Kidney (tissue), 14 donors: ENCODE results near the gene HEG1. TPM values are rescaled to one million over a fixed set of nuclear protein-coding genes. Genes with fewer than 3 reads are reported as not detected.

ENCODE experiments used
- DNase-seq, 5 donors: peaks; one replicate each; pipeline ENCODE4 v3.0.0-alpha.2; 2013 to 2020
- FAIRE-seq: peaks from 2 replicates; lab custom pipeline; 2012; peaks lifted over from hg19 to GRCh38; lab: Jason Lieb, UNC
- H3K27ac ChIP-seq, 2 donors: one replicate each; pipeline ENCODE4 v1.7.0; 2013; ENCODE audit warnings: low read depth in 2 of 2, low read length in 2 of 2, inconsistent platforms in 1 of 2
- H3K27me3 ChIP-seq: one replicate; pipeline ENCODE4 v1.7.1; 2013; ENCODE audit warnings: low read length, inconsistent platforms; ENCODE audit not compliant: control insufficient read depth, insufficient read depth
- H3K36me3 ChIP-seq, 3 donors: one replicate each; pipeline versions ENCODE4 v1.7.0 to v1.7.1; 2013; ENCODE audit warnings: low read length in 3 of 3, control low read depth in 1 of 3, inconsistent platforms in 1 of 3; ENCODE audit not compliant: insufficient read depth in 3 of 3, control insufficient read depth in 2 of 3
- H3K4me1 ChIP-seq, 3 donors: one replicate each; pipeline versions ENCODE4 v1.7.0 to v1.7.1; 2013; ENCODE audit warnings: low read length in 3 of 3, inconsistent platforms in 1 of 3, low read depth in 1 of 3; ENCODE audit not compliant: control insufficient read depth in 2 of 3, insufficient read depth in 2 of 3
- H3K4me3 ChIP-seq, 3 donors: one replicate each; pipeline versions ENCODE4 v1.7.0 to v1.8.1; 2013; ENCODE audit warnings: low read length in 3 of 3, control low read depth in 1 of 3, inconsistent platforms in 1 of 3
- H3K9ac ChIP-seq, 3 donors: one replicate each; pipeline versions ENCODE4 v1.7.0 to v1.7.1; 2013; ENCODE audit warnings: low read length in 3 of 3, control low read depth in 1 of 3, inconsistent platforms in 1 of 3
- H3K9me3 ChIP-seq, 3 donors: one replicate each; pipeline versions ENCODE4 v1.7.0 to v1.7.1; 2013; ENCODE audit warnings: low read length in 3 of 3, control low read depth in 1 of 3, inconsistent platforms in 1 of 3; ENCODE audit not compliant: control insufficient read depth in 2 of 3, insufficient read depth in 1 of 3
- intact Hi-C: fragments of 100-400 bp; cut with DNase I; formaldehyde crosslinking; loops from one replicate; pipeline ENCODE4 v1.11.1; 2022
- polyA plus RNA-seq: library from polyadenylated mRNA; stranded (reverse); fragments of 350-450 nt; fragmentation: Illumina TruSeq; extraction: RNeasy Lipid Tissue Mini Kit (QIAGEN cat#74804); gene quantifications from one replicate; pipeline ENCODE4 v1.2.3, GENCODE V29; 2014; ENCODE audit warnings: low read depth, low replicate concordance; ENCODE audit not compliant: insufficient read depth
- total RNA-seq: library from RNA; stranded (reverse); fragmentation: NEBNext Ultra II Directional; extraction: Animal tissue kit (Norgen Biotek cat#: 25700); gene quantifications from one replicate; pipeline ENCODE4 v1.2.1, GENCODE V29; 2021
- TF ChIP-seq, protein P1 (sequence below): IDR thresholded peaks from 3 replicates; pipeline ENCODE4 v1.5.1; 2012; ENCODE audit warnings: mild to moderate bottlenecking, moderate library complexity, borderline replicate concordance; ENCODE audit not compliant: insufficient read depth; ENCODE audit errors: extremely low read depth
- donor health status: control.
- donor health status: control.
- donor health status: control.
- donor health status: control.
- donor health status: control.
- donor health status: DM: yes; HTN: yes; CAD: no.
- donor health status: Normal renal cell carcinoma (clear cell type).

The HEG1 gene
- total and polyA plus RNA-seq, 2 donors from 2014 or later: 10.3 to 96.3 TPM

DNA sequence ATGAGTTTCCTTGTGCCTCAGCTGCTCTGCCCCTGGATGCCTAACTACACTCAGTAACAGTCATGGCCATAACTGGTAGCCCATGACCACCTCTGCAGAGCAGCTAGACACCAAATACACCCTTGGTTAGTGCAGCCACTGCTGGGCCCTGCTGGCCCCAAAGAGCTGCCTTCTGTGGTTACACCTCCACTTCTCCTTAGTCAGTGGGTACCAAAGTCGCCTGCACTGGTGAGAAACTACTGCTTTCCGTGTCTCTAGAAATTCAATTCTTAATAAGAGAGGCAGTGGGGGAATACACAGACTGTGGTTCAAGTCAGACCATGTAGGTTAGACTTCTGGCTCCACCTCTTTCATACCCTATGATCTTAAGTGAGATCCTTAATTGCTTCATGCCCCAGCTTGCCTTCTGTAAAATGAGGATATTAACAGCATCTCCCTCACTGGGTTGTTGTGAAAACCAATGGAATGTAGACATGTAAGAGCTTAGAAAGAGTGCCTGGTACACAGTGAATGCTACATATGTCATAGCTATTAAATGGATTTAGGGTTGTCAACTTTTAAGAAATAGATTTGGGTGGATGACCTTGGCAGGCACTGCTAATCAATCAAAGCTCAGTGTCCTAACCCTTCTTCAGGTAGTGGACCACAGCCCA, 18.2 kb downstream of the HEG1 start:
- no peak for FAIRE-seq
- peaks cover 0 to 15% (median 0%) of the 10 kb centered on the region in 3 donors for H3K4me1 ChIP-seq
- no peak overlapping the region for H3K27ac ChIP-seq
- TF ChIP-seq, protein P1, sequence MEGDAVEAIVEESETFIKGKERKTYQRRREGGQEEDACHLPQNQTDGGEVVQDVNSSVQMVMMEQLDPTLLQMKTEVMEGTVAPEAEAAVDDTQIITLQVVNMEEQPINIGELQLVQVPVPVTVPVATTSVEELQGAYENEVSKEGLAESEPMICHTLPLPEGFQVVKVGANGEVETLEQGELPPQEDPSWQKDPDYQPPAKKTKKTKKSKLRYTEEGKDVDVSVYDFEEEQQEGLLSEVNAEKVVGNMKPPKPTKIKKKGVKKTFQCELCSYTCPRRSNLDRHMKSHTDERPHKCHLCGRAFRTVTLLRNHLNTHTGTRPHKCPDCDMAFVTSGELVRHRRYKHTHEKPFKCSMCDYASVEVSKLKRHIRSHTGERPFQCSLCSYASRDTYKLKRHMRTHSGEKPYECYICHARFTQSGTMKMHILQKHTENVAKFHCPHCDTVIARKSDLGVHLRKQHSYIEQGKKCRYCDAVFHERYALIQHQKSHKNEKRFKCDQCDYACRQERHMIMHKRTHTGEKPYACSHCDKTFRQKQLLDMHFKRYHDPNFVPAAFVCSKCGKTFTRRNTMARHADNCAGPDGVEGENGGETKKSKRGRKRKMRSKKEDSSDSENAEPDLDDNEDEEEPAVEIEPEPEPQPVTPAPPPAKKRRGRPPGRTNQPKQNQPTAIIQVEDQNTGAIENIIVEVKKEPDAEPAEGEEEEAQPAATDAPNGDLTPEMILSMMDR: no peak
- H3K36me3 ChIP-seq: no peaks in the 10 kb centered on the region
- no peaks in the 10 kb centered on the region for H3K9me3 ChIP-seq
- intact Hi-C loops: no loop called here
- H3K27me3 ChIP-seq: no peaks in the 10 kb centered on the region
- H3K9ac ChIP-seq: no peak overlapping the region
- no peak for DNase-seq
- no peak overlapping the region for H3K4me3 ChIP-seq

DNA sequence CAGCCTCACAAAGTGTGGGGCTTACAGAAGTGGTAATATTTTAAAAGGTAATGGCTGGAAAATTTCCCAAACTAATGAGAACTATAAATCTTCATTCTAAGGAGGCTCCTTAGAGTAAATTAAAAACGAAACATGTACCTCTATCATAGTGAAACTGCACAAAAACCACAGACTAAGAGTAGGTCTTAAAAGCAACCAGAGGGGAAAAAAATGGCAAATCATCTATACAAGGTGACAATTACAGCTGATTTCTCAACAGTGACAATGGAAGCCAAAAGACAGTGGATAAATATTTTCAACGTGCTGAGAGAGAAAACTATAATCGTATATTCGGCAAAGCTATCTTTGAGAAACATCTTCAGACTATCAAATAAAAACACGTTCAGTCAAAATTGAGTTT, 20.6 kb downstream of the HEG1 start:
- no peaks in the 10 kb centered on the region for H3K36me3 ChIP-seq
- intact Hi-C loops: no loop called here
- H3K9me3 ChIP-seq: peaks cover 0 to 1% (median 0%) of the 10 kb centered on the region in 3 donors
- H3K4me3 ChIP-seq: no peak overlapping the region
- FAIRE-seq (no peak), DNase-seq (no peak)
- H3K9ac ChIP-seq: no peak overlapping the region
- no peaks in the 10 kb centered on the region for H3K27me3 ChIP-seq
- peaks cover 0 to 17% (median 4%) of the 10 kb centered on the region in 3 donors for H3K4me1 ChIP-seq
- TF ChIP-seq, protein P1: no peak
- no peak overlapping the region for H3K27ac ChIP-seq

DNA sequence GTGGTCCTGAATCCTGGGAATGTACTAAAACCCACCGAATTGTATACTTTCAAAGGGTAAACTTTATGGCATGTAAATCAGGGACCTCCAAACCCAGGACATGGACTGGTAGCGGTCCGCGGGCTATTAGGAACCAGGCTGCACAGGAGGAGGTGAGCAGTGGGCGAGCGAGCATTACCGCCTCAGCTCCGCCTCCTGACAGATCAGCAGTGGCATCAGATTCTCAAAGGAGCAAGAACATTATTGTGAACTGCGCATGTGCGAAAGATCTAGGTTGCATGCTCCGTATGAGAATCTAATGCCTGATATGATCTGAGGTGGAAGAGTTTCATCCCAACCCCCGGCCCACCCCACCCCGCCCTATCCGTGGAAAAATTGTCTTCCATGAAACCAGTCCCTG, 22.2 kb downstream of the HEG1 start:
- TF ChIP-seq, protein P1: no peak
- FAIRE-seq: no peak
- H3K4me1 ChIP-seq: peaks cover 0 to 7% (median 4%) of the 10 kb centered on the region in 3 donors
- H3K9ac ChIP-seq: no peak overlapping the region
- no peak for DNase-seq
- intact Hi-C loops: no loop called here
- H3K27ac ChIP-seq: no peak overlapping the region
- H3K36me3 ChIP-seq: peaks cover 0 to 2% (median 0%) of the 10 kb centered on the region in 3 donors
- H3K4me3 ChIP-seq: no peak overlapping the region
- H3K9me3 ChIP-seq: peaks cover 0 to 1% (median 0%) of the 10 kb centered on the region in 3 donors
- no peaks in the 10 kb centered on the region for H3K27me3 ChIP-seq

DNA sequence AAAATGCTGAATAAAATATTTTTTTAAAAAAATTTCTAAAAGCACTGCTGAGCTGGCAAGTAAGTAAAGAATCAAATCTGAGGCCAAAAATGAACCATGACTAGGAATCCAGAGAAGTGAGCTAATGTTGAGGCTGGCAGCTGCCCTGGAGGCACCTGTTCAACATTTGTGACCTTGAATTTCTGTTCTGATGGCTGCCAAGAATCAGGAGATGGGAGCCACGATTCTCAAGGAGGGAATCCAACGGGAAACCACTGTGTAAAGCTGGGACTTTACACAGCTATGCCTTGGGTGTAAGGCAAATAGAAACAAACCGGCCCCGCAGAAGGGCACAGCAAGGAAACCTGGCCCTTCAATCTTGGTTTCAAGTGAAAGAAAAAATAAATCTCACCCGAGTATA, 22.7 kb downstream of the HEG1 start:
- Histone ChIP-seq H3K27me3 (no peaks in the 10 kb centered on the region), H3K36me3 (peaks cover 0 to 5% (median 0%) of the 10 kb centered on the region in 3 donors), H3K4me3 (no peak overlapping the region), H3K9me3 (peaks cover 0 to 1% (median 0%) of the 10 kb centered on the region in 3 donors), H3K9ac (no peak overlapping the region), H3K27ac (no peak overlapping the region), H3K4me1 (peaks cover 0 to 7% (median 4%) of the 10 kb centered on the region in 3 donors)
- intact Hi-C loops: no loop called here
- TF ChIP-seq, protein P1: no peak
- no peak for DNase-seq
- no peak for FAIRE-seq
